ENCODE results near the gene PRDM15.

The PRDM15 gene

DNA sequence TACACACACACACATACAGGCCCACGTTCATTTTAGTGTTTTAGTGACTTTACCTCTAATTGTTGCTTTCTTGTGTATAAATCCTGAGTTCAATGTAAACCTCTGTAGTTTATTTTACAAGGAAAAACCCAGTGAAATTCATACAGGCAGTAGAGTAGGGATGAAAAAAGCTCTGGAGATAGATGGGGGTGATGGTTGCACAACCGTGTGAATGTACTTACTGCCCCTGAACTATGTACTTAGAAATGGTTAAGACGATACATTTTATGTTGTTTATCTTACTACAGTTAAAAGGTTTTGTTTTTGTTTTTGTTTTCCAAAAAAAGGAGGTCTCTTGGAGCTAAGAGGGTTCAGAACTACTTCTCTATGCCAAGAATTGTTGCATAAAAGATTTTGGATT is 29.7 kb upstream of the PRDM15 start:
- DNase-seq (ENCODE audit: low spot score), result no peak

DNA sequence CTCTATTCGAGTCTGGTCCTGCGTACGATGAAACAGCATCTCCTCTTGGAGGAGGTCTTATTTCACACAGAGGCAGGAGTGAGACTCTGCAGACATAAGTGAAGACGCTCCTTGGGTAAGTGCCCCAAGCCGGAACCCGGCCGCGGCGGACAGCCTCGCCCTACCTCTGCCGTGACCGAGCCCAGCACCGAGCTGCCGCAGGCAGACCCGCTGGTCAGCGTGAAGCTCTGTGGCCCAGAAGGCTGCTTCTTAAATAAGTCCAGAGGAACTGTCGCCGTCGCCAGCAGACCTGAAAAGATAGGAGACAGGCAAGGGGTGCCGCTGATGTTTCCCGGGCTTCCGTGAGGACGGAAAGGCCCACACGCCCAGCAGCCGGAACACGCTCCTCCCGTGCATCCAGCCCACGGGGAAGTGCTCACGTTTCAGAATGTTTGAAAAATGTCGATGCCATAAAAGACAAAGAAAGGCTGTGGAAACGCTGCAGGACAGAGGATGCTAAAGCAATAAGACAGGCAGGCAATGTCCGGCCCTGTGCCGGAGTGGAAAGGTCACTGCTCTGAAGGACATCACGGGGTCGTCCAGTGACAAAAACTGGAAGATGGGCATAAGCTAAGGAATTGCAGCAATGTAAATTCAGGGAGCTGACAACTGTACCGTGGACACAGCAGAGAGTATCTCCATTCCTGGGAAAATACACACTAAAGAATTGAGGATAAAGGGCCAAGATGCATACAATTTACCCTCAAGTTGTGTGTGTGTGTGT is 28.5 kb upstream of the PRDM15 start:
- no peak for DNase-seq (ENCODE audit: low spot score)

DNA sequence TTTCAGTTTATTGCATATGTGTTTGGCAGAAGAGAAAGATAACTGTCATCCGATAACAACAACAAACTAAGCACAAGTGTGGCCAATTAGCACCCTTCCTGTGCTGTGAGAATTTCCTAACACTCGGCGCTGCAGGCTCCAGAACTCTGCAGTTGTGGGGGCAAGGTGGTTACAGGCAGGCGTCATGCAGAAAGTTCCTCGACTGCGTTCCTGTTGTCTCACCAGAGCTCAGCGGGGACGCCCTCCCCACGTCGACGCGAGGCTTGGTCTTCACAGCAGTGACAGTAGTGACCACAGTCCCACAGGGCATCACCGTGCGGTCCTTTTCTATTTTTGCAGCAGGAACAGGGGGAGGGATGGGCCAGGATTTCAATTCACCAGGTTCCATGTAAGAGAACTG is 27.6 kb upstream of the PRDM15 start:
- no peak for DNase-seq (ENCODE audit: low spot score)

DNA sequence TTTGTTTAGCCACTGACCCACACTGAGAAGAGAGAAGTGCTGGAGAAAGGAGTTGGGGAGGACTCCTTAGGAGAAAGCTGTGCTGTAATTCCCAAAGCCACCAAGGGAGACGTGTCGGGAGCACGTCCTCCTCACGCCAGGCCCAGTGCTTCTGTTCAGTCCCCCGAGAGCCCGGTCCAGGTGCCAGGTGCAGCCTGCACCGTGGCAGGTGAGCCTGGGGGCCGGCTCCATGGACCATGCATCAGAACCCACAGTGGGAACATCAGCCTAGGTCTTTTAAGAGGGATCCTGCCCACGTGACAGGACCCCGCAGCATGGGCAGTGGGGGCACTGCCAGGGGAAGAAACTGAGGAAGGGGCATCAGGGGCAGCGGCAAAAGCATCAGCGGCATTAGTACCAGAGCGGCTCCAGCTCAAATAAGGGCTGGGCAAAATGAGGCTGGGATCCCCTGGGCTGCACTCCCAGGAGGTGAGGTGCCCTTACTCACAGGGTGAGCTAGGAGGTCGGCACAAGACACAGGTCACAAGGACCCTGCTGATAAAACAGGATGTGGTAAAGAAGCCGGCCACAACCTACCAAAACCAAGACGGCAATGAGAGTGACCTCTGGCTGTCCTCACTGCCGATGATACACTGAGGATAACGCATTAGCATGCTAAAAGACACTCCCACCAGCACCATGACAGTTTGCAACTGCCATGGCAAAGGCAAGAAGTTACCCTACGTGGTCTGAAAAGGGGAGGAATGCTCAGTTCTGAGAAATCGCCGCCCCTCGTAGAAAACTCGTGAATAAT is 24.6 kb upstream of the PRDM15 start:
- no peak for DNase-seq (ENCODE audit: low spot score)

DNA sequence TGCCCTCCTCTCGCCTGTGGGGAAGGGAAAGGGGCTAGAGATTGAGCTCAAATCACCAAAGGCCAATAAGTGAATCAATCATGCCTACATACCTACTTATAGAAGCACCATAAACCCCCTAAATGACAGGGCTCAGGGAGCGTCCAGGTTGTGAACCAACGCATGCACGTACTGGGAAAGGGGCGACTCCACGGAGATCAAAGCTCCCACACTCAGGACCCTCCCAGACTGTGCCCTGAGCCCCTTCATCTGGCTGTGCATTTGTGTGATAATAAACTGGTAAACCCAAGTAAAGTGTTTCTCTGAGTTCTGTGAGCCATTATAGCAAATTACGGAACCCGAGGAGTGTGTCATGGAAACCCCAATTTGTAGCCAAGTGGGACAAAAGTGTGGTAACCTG is 23.8 kb upstream of the PRDM15 start:
- DNase-seq (ENCODE audit: low spot score), result no peak

DNA sequence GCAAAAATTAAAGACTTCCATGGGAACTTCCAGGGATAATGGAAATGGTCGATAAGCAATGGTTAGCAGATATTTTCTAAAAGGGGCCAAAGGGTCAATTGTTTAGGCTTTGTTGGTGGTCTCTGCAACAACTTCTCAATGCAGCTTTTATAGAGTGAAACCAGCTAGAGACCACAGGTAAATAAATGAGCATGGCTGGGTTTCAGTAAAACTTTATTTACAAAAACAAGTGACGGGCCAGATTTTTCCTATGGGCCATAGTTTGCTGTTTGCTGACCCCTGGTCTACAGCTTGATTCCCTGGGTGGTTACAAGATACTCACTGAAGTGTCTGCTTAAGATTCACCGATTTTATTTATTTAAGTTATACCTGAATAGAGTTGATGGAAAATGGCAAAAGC is 22.6 kb upstream of the PRDM15 start:
- no peak for DNase-seq (ENCODE audit: low spot score)

DNA sequence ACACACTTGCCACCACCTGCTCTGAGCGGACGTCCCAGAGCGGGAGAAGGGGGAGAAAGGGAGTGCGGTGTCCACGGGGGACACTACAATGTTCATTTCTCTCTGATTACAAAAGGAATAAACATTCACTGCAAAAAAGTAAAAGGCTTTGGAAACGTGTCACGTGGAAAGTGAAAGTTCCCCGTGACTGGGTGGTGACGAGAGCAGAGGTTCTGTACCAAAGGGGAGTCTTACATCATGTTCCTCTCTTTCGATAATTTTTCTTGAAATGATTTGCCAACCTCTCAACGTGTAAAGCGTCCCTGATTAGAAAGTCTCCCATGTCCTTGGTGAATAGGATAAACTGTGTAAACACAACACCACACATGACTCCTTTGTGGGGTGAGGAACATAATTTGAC is 22.0 kb upstream of the PRDM15 start:
- no peak for DNase-seq (ENCODE audit: low spot score)

DNA sequence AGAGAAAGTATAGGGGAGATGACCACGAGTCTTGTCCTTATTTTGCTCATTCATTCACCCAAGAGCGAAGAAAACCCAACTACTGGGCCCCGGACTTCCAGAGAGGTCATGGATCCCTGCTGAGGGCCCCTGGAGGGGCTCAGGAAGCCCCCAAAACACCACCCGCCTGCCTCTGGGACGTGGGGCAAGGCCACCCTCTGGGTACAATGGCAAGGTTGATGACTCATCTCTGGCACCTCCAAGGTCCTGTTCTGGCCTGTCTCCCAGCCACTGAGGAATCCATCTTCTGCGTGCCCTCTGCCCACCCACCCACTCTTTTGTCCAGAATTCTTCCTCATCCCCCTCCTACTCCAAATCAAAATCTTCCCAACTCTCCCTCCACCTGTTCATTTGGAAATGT is 21.3 kb upstream of the PRDM15 start:
- DNase-seq (ENCODE audit: low spot score), result no peak

DNA sequence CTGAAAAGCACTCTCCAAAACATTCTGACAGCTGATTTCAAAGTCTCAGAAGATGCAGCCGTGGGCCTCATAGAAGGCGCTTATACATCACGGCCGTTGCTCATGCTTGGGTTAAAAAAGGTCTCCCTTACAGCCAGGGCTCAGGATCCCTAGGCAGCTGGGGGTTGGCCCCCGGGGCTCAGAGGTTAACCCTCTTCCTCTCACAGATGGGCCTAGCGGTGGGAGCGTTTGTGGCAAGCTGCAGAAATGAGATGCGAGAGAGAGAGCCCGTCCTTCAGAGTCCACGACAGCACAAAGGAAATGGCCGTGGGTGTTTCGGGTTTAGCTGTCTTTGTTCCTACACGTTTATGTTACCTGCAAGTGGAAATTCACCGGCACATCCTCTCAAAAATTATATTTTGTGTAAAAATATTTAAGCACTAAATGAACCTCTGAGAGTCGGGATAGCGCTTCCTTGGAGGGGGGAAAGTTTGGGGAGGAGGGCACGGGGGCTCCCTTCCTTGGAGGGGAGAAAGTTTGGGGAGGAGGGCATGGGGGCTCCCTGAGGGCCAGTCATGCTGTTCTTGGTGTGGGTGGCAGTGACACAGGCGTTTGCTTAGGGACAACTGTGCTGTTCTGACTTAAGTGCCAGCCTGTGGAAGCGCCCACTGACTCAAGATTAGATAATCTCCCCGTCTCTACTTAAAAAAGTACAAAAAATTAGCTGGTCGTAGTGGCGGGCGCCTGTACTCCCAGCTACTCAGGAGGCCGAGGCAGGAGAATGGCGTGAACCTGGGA is 20.5 kb upstream of the PRDM15 start:
- DNase-seq (ENCODE audit: low spot score), result no peak

DNA sequence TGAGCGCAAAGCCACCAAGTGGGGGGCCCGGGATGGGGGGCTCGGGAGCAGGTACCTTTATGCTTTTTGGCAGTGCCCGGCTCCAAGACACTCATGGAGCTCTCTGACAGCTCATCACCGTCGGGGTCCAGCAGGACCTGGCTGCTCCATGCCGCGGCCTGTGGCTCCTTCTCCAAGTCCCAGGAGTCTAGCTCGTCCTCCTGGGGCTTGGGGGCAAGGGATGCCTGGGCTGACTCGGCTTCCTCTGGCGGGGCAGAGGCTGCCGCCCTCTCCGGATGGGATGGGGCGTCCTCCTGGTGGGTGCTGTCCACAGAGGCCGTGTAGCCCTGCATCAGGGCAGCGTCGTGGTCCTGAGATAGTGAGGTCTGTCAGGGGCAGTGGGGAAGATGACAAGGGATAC is 19.9 kb upstream of the PRDM15 start:
- no peak for DNase-seq (ENCODE audit: low spot score)

DNA sequence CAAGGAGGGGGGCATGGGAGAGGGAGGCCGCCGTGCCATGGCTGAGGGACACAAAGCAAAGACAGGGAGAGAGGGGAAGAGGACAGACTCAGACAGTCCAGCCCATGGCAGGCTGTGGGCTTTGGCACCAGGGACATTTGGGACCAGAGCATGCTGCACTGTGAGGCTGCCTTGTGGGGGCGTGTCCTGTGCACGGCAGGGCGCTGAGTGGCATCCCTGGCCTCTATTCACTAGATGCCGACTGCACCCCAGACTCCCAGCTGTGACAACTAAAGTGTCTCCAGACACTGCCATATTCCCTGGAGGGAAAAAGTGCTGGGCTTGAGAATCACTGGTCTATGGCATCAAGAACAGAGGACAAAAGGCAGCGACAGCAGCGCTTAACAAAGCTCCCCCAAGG is 18.6 kb upstream of the PRDM15 start:
- DNase-seq (ENCODE audit: low spot score), result no peak

DNA sequence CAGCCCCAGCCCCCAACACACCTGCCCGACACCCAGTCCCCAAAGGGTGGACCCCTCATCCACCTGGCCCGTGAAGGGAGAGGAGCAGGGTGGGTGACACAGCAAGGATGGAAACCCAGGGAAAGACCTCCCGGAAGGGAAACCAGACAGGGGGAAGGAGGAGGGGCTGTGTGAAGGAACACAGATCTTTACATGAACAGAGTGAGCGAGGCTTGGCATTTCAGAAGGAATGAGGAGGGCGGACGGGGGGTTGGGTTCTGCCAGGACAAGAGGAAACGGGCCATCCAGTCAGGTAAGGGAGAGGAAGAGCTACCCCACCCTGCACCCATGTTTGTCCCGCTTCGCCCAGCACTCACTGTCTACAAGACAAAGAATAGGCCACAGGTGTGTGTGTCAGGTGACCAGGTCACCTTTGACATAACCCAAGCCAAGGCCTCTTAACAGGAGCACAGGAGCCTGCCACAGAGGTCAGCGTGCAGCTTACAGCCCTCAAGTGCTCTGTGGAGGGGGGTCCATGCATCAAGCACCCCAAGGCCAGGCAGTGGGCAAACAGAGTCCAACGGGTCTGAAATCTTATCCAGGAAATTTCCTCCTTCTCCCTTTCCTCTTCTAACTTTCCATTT is 18.0 kb upstream of the PRDM15 start:
- no peak for DNase-seq (ENCODE audit: low spot score)

DNA sequence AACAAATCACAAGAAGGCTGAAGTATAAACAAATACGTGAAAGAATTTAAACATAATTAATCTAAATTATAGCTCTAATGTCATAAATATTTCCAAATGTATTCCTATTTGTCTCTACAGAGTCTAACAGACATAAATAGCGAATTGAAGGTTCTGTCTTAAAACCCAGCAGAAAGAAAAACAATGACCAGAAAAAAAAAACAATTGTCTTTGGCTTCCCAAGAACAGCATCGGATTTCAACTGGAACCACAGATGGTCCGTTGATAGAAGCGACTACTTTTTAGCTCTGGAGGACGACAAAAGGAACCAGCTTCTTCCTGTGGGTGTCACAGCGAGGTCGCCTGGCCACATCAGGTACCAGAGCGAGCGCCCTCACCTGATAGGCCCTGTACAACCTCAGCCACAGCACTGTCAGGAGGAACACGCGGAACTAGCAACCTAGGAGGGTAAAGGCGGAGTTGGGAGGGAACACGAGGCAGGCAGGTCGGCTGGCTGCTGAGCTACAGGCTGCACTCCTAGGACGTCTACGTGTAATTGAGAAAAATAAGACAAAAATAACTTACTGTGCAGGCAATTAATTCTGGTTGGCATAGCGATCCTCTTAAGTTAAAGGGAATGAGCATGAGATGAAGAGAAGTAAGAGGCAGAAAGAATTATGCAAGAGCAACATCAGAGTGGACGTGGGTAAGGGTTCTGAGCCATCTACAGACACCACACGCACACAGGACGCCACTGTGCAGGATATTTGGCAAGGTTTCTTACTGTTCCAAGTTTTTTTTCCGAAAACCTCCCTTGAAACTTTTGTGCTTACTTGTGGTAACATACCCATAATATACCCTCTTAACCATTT is 16.7 kb upstream of the PRDM15 start:
- DNase-seq (ENCODE audit: low spot score), result peak; percentile 80

DNA sequence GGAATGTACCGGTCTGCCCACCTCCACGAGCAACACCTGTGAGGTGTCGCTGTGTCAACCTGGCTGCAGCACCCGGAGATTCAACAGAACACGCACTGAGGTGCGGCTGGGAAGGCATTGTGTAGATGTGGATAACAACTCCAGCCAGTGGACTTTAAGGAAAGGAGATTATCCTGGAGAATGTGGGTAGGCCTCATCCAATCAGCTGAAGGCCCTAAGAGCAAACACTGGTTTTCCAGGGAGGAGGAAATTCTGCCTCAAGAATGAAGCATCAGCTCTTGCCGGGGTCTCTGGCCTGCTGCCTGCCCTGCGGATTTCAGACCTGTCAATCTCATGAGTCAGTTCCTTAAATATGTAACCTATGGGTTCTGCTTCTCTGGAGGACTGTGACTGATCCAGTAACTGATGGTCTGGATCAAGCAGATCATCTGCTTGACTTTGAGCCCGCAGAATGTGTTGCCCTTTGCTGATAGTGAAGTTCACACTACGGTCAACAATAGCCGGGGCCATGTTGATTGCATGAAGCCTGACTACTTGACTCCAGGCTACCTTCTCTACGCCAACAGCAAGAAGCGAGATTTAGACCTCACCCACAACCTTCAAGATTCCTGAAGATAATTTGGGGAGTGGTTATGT is 15.9 kb upstream of the PRDM15 start:
- no peak for DNase-seq (ENCODE audit: low spot score)

DNA sequence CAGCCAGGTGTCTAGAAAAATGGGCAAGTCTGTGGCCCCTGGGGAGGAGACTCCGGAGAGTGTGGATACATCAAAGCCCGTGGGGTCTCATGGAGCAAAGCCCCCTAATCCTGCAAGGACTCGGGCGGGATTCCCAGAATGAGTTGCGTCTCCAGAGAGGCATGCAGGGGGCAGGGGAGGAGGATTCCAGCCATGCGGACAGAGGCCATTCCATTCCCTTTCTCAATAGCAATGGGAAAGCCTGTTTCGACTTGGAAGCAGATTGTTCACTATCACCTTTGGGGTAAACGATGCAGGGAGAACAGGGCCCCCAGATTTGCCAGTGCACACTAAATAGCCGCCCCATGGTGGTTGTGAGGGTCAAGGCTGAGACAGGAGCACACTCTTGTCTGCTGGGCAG is 15.4 kb upstream of the PRDM15 start:
- no peak for DNase-seq (ENCODE audit: low spot score)

DNA sequence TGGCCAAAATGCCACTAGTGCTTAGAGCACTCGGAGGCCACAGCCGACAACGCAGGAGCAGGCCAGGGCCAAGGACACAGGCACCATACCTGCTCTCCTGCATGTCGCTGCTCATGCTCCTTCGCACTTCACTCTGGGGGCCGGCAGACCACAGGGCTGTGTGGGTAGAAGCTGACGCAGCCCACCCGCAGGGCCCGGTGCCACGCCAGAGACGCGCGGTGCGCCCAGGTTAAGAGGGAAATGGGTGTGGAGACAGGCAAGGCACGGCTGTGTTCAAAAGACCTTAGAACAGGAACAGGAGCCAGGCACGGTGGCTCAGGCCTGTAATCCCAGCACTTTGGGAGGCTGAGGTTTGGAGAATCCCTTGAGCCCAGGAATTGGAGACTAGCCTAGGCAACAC is 13.6 kb upstream of the PRDM15 start:
- DNase-seq (ENCODE audit: low spot score), result no peak

DNA sequence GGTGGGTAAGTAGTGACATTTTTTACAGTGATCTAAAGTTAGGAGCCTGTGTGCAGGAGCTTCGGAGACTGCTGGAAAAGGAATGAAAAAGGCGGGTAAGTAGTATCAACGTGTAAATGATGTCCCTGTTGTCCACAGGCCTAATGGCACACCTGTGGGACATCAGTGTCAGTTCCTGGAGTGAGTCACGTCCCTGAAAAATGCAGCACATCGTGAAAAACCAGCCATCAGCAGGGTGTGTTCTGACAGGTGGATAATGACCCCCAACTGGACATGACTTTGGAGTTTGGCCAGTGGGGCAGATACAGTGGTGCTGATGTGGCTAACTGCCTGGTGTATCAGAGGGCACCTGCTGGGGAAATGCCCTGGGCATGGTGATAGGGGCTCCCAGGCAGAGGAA is 12.0 kb upstream of the PRDM15 start:
- DNase-seq (ENCODE audit: low spot score), result no peak

DNA sequence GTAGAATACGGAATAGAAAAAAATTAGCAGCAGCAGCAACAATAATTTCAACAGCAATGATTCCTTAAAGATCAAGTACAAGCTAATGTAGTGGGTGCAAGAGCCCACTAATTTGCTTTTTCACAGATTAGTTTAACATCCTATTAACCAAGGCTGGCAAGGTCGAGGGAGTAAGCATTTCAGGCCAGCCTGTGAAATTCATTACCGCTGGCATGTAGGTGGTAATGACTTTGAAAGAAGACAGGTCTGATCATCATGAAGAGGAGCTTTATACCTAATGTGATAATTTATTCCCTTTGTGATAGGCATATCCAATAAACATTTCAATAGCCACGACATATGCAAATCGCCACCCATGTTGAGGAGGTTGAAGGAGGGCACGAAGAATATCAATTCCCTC is 11.2 kb upstream of the PRDM15 start:
- no peak for DNase-seq (ENCODE audit: low spot score)

DNA sequence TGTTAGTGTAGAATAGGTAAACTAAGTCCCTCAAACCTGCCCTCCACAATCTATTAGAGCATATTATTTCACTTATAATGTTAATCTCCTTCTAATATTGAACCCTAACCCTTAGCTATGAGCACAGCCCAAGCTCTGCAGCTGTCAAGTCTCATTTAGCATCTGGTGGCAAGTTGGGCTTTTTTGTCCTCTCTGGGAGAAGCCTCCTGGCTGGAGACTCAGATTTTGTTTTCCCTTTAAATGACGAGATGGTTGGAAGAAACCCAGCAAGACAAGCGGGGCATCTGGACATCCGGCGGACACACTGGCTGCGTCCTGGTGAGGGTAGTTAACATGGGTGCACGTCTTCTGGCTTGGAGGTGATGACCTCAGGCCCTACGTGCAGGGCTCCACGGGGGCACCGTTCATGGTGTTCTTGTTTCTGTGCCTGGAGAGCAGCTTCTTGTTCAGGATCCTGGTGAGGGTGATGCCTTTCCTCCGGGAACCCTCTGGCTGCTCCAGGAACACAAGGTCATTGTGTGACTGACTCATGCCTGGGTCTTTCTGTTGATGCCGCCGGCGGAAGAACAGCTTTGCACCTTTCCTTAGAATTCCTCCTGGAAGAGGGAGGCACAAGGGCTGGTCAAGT is 9.7 kb upstream of the PRDM15 start:
- no peak for DNase-seq (ENCODE audit: low spot score)

DNA sequence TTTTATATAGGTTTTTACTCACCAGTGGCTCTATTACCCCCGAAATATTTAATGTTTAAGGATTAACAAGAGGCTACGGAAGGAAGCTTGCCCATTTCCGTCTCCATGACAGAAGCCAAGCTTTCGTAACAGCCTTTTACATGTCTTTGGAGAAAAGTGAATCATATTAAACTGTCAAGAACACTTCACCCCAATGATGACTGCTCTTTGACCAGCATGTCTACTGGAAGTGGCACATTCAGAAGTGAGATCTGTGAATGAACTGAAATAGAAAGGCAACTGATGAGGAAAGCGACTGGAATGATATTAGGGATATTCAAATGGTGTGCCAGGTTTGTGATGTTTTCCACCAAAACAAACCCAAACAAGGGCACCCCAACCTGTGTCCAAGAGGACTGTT is 8.5 kb upstream of the PRDM15 start:
- DNase-seq (ENCODE audit: low spot score), result no peak

DNA sequence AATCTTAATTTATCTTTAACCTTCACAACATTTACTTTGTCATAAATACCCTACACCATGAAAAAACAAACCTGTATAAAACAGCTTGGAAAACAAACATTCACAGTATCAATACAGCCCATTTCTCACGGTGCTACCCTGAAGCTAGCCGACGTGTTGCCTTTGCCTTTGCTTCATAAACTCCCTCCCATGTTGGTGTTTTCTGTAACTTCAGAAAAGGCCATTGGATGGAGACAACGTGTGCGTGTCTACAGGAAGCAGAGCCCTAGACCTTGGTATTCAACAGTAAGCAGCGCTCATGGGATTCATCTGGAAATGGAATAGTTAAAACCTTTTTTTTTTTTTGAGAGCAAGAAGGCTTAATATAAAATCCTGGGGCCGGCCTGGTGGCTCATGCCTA is 7.2 kb upstream of the PRDM15 start:
- no peak for DNase-seq (ENCODE audit: low spot score)

Measured in germinal center (tissue), 1 donor.